ENCODE data around the gene CFAP61. TPM values are rescaled to one million over a fixed set of nuclear protein-coding genes. Genes with fewer than 3 reads are reported as not detected.

The CFAP61 gene
- total and polyA plus RNA-seq, 2 experiments from 2014 or later = 1.0 TPM; not detected in 1

GRCh38 chr20:20137851-20138250 is 85.5 kb downstream of the CFAP61 start:
- H2AFZ ChIP-seq = no peak overlapping the region
- DNase-seq (ENCODE audit: low spot score) = no peak
- H3K4me2 ChIP-seq = no peak overlapping the region
- no peak overlapping the region for H3K4me3 ChIP-seq
- 96% methylated on average over 5 of the region's 5 CpGs for WGBS (ENCODE audit: low lambda C conversion rate, missing lambda C conversion rate)
- TF ChIP-seq EZH2 (IDR thresholded peaks at IDR 0.05; ENCODE audit: borderline replicate concordance) (no peak), CTCF (IDR thresholded peaks at IDR 0.05; ENCODE audit: poor library complexity) (no peak), EZH2phosphoT487 (IDR thresholded peaks at IDR 0.05; ENCODE audit: low read depth, severe bottlenecking, unreplicated experiment) (no peak)
- H3K27me3 ChIP-seq = no peaks in the 10 kb centered on the region
- no peaks in the 10 kb centered on the region for H3K4me1 ChIP-seq (ENCODE audit: insufficient read depth)
- no peak overlapping the region for H3K27ac ChIP-seq
- H3K79me2 ChIP-seq = no peaks in the 10 kb centered on the region
- no peaks in the 10 kb centered on the region for H4K20me1 ChIP-seq (ENCODE audit: insufficient read depth, poor library complexity, severe bottlenecking)
- no peaks in the 10 kb centered on the region for H3K36me3 ChIP-seq (replicated peaks; ENCODE audit: insufficient read depth, low read depth)
- no peaks in the 10 kb centered on the region for H3K9me2 ChIP-seq (replicated peaks; ENCODE audit: insufficient read depth)
- no peaks in the 10 kb centered on the region for H3K9me3 ChIP-seq (ENCODE audit: low read depth)

- Histone ChIP-seq H3K4me2 (no peak overlapping the region), H3K9me2 (replicated peaks; ENCODE audit: insufficient read depth) (no peaks in the 10 kb centered on the region), H2AFZ (no peak overlapping the region), H3K4me3 (no peak overlapping the region), H3K27ac (no peak overlapping the region), H3K4me1 (ENCODE audit: insufficient read depth) (no peaks in the 10 kb centered on the region), H3K79me2 (no peaks in the 10 kb centered on the region), H3K9me3 (ENCODE audit: low read depth) (no peaks in the 10 kb centered on the region), H3K27me3 (no peaks in the 10 kb centered on the region), H3K36me3 (replicated peaks; ENCODE audit: insufficient read depth, low read depth) (no peaks in the 10 kb centered on the region), H4K20me1 (ENCODE audit: insufficient read depth, poor library complexity, severe bottlenecking) (no peaks in the 10 kb centered on the region)
- no peak for DNase-seq (ENCODE audit: low spot score)
- TF ChIP-seq EZH2phosphoT487 (IDR thresholded peaks at IDR 0.05; ENCODE audit: low read depth, severe bottlenecking, unreplicated experiment) (no peak), CTCF (IDR thresholded peaks at IDR 0.05; ENCODE audit: poor library complexity) (no peak), EZH2 (IDR thresholded peaks at IDR 0.05; ENCODE audit: borderline replicate concordance) (no peak)
- 71% methylated on average over 4 of the region's 4 CpGs for WGBS (ENCODE audit: low lambda C conversion rate, missing lambda C conversion rate)
These were observed 86.2 kb downstream of the CFAP61 start for GRCh38 chr20:20138301-20139064.

- no peaks in the 10 kb centered on the region for H4K20me1 ChIP-seq (ENCODE audit: insufficient read depth, poor library complexity, severe bottlenecking)
These were observed 87.1 kb downstream of the CFAP61 start for GRCh38 chr20:20139403-20139802.

More at GRCh38 chr20:20139403-20139802, 87.1 kb downstream of the CFAP61 start:
- Histone ChIP-seq H3K79me2 (no peaks in the 10 kb centered on the region), H3K27ac (no peak overlapping the region), H3K9me3 (ENCODE audit: low read depth) (no peaks in the 10 kb centered on the region), H3K36me3 (replicated peaks; ENCODE audit: insufficient read depth, low read depth) (no peaks in the 10 kb centered on the region), H3K4me2 (no peak overlapping the region), H3K4me1 (ENCODE audit: insufficient read depth) (no peaks in the 10 kb centered on the region), H2AFZ (no peak overlapping the region), H3K9me2 (replicated peaks; ENCODE audit: insufficient read depth) (no peaks in the 10 kb centered on the region), H3K4me3 (no peak overlapping the region), H3K27me3 (no peaks in the 10 kb centered on the region)
- WGBS (ENCODE audit: low lambda C conversion rate, missing lambda C conversion rate) = 42% methylated on average over 5 of the region's 5 CpGs
- TF ChIP-seq CTCF (IDR thresholded peaks at IDR 0.05; ENCODE audit: poor library complexity) = no peak
- TF ChIP-seq EZH2 (IDR thresholded peaks at IDR 0.05; ENCODE audit: borderline replicate concordance) = no peak
- TF ChIP-seq EZH2phosphoT487 (IDR thresholded peaks at IDR 0.05; ENCODE audit: low read depth, severe bottlenecking, unreplicated experiment) = no peak
- no peak for DNase-seq (ENCODE audit: low spot score)
